OCI-LY7 (cell line): ENCODE results near the gene IRF1. TPM values are rescaled to one million over a fixed set of nuclear protein-coding genes. Genes with fewer than 3 reads are reported as not detected.

ENCODE experiments used
- BruUV-seq: library from RNA; stranded (reverse); fragments of 400-500 nt; replicated peaks from 2 replicates; lab custom pipeline; 2021; lab: Mats Ljungman, UMichigan
- CTCF ChIA-PET: fragments of 300-600 bp; sonication (Branson Sonifier 250); formaldehyde crosslinking; loops from one replicate; lab custom pipeline; 2022; ENCODE audit warnings: antibody characterized with exemption; ENCODE audit not compliant: unreplicated experiment; lab: Charles Lee
- POLR2A ChIA-PET: fragments of 300-600 bp; sonication (Branson Sonifier 250); formaldehyde crosslinking; loops from one replicate; lab custom pipeline; 2022; ENCODE audit warnings: antibody characterized with exemption; lab: Charles Lee
- DNase-seq: peaks from one replicate; pipeline ENCODE4 v3.0.0-alpha.2; 2015; ENCODE audit warnings: low spot score
- H2AFZ ChIP-seq: fragments of 200-600 bp; sonication (generic), shearing (Covaris generic); 2 replicates; pipeline ENCODE4 v1.6.1; 2014; ENCODE audit warnings: mild to moderate bottlenecking, antibody characterized with exemption, low read length, moderate library complexity
- H3K27ac ChIP-seq: fragments of 200-600 bp; sonication (generic); 2 replicates; pipeline ENCODE4 v1.5.1; 2014; ENCODE audit warnings: mixed run types, low read depth, mild to moderate bottlenecking, moderate library complexity, low read length, inconsistent platforms; ENCODE audit not compliant: poor library complexity, severe bottlenecking
- H3K36me3 ChIP-seq: fragments of 200-600 bp; sonication (generic); 2 replicates; pipeline ENCODE4 v1.6.1; 2014; ENCODE audit warnings: mild to moderate bottlenecking, antibody characterized with exemption, low read length, moderate library complexity, mixed read lengths; ENCODE audit not compliant: insufficient read depth
- H3K4me1 ChIP-seq: fragments of 200-600 bp; sonication (generic); 2 replicates; pipeline ENCODE4 v1.5.1; 2014; ENCODE audit warnings: mild to moderate bottlenecking, low read length; ENCODE audit not compliant: insufficient read depth, poor library complexity, severe bottlenecking
- H3K4me2 ChIP-seq: fragments of 200-600 bp; sonication (generic); 2 replicates; pipeline ENCODE4 v1.6.1; 2014; ENCODE audit warnings: mild to moderate bottlenecking, low read length
- H3K4me3 ChIP-seq: fragments of 200-600 bp; sonication (generic); 2 replicates; pipeline ENCODE4 v1.5.1; 2014; ENCODE audit warnings: mild to moderate bottlenecking, low read depth, low read length; ENCODE audit not compliant: poor library complexity, severe bottlenecking
- H3K79me2 ChIP-seq: fragments of 200-600 bp; sonication (generic); 2 replicates; pipeline ENCODE4 v1.6.1; 2016; ENCODE audit warnings: low read depth, mild to moderate bottlenecking, low read length, moderate library complexity, mixed read lengths; ENCODE audit not compliant: insufficient read depth
- H3K9me2 ChIP-seq: fragments of 200-600 bp; sonication (generic); 2 replicates; pipeline ENCODE4 v1.6.1; 2016; ENCODE audit warnings: mild to moderate bottlenecking, low read length, mixed read lengths; ENCODE audit not compliant: insufficient read depth
- H3K9me3 ChIP-seq: fragments of 200-600 bp; sonication (generic); 2 replicates; pipeline ENCODE4 v1.6.1; 2014; ENCODE audit warnings: mild to moderate bottlenecking, mixed run types, low read length, mixed read lengths
- H4K20me1 ChIP-seq: fragments of 200-600 bp; sonication (generic); 2 replicates; pipeline ENCODE4 v1.6.1; 2014; ENCODE audit warnings: mild to moderate bottlenecking, antibody characterized with exemption, low read length, moderate library complexity, mixed read lengths; ENCODE audit not compliant: insufficient read depth
- CTCF ChIP-seq: fragments of 200-600 bp; sonication (generic); conservative IDR thresholded peaks from 2 replicates; pipeline ENCODE4 v1.5.1; 2014; ENCODE audit warnings: mild to moderate bottlenecking, antibody characterized with exemption, low read length, moderate library complexity, mixed read lengths
- EZH2phosphoT487 ChIP-seq: fragments of 200-600 bp; sonication (generic); IDR thresholded peaks from 2 replicates; pipeline ENCODE4 v1.6.1; 2018; ENCODE audit warnings: low read depth, borderline replicate concordance, mild to moderate bottlenecking, mixed run types, antibody characterized with exemption, low read length, moderate library complexity, mixed read lengths
- intact Hi-C: fragments of 100-400 bp; cut with micrococcal nuclease; formaldehyde crosslinking; loops from one replicate; pipeline ENCODE4 v1.10.0; 2022; ENCODE audit not compliant: unreplicated experiment
- total RNA-seq, 2 experiments: library from RNA; depleted of rRNA in 1 of 2; stranded (reverse); fragments of >200 nt in 1 of 2; shearing (Covaris generic) in 1 of 2; gene quantifications; 2 replicates each; pipeline ENCODE4 v1.2.3, GENCODE V29; 2014 to 2022

The IRF1 gene
- total RNA-seq, 2 experiments from 2014 or later: 24.8 to 39.4 TPM

GRCh38 chr5:132505641-132506040 lies 15.1 kb upstream of the IRF1 start:
- Histone ChIP-seq H3K4me1 (peaks cover 12% of the 10 kb centered on the region), H3K4me3 (no peak overlapping the region), H3K36me3 (no peaks in the 10 kb centered on the region), H3K9me3 (no peaks in the 10 kb centered on the region), H3K27ac (no peak overlapping the region), H2AFZ (no peak overlapping the region), H3K9me2 (no peaks in the 10 kb centered on the region), H3K4me2 (no peak overlapping the region), H4K20me1 (no peaks in the 10 kb centered on the region), H3K79me2 (no peaks in the 10 kb centered on the region)
- no peak for TF ChIP-seq EZH2phosphoT487
- TF ChIP-seq CTCF: no peak
- intact Hi-C loops: no loop called here
- POLR2A ChIA-PET: interaction anchor here (0.6 to 1.0 kb wide), 4 partner anchors 9 to 90 kb away, joined by 3 to 4 read pairs (median 3); partner anchors contain the start of gene IRF1
- no peak for DNase-seq
- CTCF ChIA-PET: no interaction called here
- no TSS peak for BruUV-seq

DNA sequence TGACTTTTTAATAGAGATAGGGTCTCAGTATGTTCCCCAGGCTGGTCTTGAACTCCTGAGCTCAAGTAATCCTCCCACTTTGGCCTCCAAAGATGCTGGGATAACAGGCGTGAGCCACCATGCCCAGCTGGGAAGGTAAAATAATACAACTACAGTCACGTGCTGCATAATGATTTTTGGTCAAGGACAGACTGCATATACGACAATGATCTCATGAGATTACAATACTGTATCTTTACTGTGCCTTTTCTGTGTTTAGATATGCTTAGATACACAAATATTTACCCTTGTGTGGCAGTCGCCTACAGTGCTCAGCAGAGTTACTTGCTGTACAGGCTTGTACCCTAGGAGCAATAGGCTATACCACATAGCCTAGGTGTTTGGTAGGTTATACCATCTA lies 14.2 kb upstream of the IRF1 start:
- intact Hi-C loops: loop anchor here (5.0 kb wide), 1 partner anchor 232 kb away; no protein-coding TSS in a partner anchor
- Histone ChIP-seq H3K9me3 (no peaks in the 10 kb centered on the region), H4K20me1 (no peaks in the 10 kb centered on the region), H3K79me2 (no peaks in the 10 kb centered on the region), H3K9me2 (no peaks in the 10 kb centered on the region), H3K4me1 (peaks cover 14% of the 10 kb centered on the region), H3K27ac (no peak overlapping the region), H3K4me2 (no peak overlapping the region), H2AFZ (no peak overlapping the region), H3K36me3 (no peaks in the 10 kb centered on the region), H3K4me3 (no peak overlapping the region)
- no TSS peak for BruUV-seq
- CTCF ChIA-PET: interaction anchor here (4.5 kb wide), 1 partner anchor 119 kb away, joined by 38 read pairs; no protein-coding TSS in a partner anchor
- POLR2A ChIA-PET: no interaction called here
- TF ChIP-seq EZH2phosphoT487 (no peak), CTCF (no peak)
- DNase-seq: no peak

- BruUV-seq: no TSS peak
- ChIA-PET POLR2A (interaction anchor here (1.3 kb wide), 1 partner anchor 16 kb away, joined by 3 read pairs; no protein-coding TSS in a partner anchor), CTCF (interaction anchor here (1.0 to 4.5 kb wide), 2 partner anchors 117 to 231 kb away, joined by 3 to 38 read pairs; no protein-coding TSS in a partner anchor)
- H3K9me2 ChIP-seq: no peaks in the 10 kb centered on the region
- no peaks in the 10 kb centered on the region for H4K20me1 ChIP-seq
- H3K4me1 ChIP-seq: peaks cover 22% of the 10 kb centered on the region
- H3K9me3 ChIP-seq: no peaks in the 10 kb centered on the region
- H3K27ac ChIP-seq: no peak overlapping the region
- H3K36me3 ChIP-seq: no peaks in the 10 kb centered on the region
- no peak overlapping the region for H3K4me3 ChIP-seq
- DNase-seq: no peak
- H3K4me2 ChIP-seq: no peak overlapping the region
- no peak for TF ChIP-seq CTCF
- TF ChIP-seq EZH2phosphoT487: no peak
- H3K79me2 ChIP-seq: no peaks in the 10 kb centered on the region
- intact Hi-C loops: loop anchor here (5.0 kb wide), 1 partner anchor 231 kb away; no protein-coding TSS in a partner anchor
- no peak overlapping the region for H2AFZ ChIP-seq
Measured at GRCh38 chr5:132503244-132503643, 12.7 kb upstream of the IRF1 start.
